Hepatocyte (in vitro differentiated cells): ENCODE data around the gene ZNF597.

Source experiments
- EZH2 ChIP-seq: fragments of 200-600 bp; sonication (generic); IDR thresholded peaks from 2 replicates; pipeline ENCODE4 v1.6.1; 2016; ENCODE audit warnings: antibody characterized with exemption, mild to moderate bottlenecking, borderline replicate concordance
- EZH2phosphoT487 ChIP-seq: fragments of 200-600 bp; sonication (generic); IDR thresholded peaks from one replicate; pipeline ENCODE4 v1.6.1; 2018; ENCODE audit warnings: antibody characterized with exemption, mild to moderate bottlenecking, low read depth, moderate library complexity; ENCODE audit not compliant: unreplicated experiment, severe bottlenecking
- TF ChIP-seq, protein P1 (sequence below): fragments of 200-600 bp; sonication (generic); IDR thresholded peaks from 2 replicates; pipeline ENCODE4 v1.5.1; 2016; ENCODE audit warnings: antibody characterized with exemption, mild to moderate bottlenecking; ENCODE audit not compliant: poor library complexity

DNA sequence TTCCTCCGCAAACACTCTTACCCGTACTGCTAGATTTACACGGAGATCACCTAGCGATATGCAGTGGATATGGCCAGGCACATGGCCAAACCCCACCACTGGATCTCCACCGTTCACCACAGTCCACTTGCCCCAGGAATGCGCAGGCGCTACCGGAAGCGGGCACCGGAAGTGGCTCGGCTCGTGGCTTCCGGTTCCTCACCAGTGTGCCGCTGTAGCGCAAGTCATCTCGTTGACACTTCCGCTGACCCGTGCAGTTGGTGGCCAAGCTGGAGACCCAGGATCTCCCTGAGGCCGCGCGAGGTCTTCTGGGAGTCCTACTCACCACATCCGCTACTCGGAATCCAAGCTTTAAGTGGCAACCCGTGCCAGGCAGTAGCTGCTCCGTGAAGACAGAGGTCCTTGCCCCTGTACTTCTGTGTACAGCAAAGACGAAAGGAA lies 11.5 kb downstream of the ZNF597 start:
- TF ChIP-seq, protein P1, sequence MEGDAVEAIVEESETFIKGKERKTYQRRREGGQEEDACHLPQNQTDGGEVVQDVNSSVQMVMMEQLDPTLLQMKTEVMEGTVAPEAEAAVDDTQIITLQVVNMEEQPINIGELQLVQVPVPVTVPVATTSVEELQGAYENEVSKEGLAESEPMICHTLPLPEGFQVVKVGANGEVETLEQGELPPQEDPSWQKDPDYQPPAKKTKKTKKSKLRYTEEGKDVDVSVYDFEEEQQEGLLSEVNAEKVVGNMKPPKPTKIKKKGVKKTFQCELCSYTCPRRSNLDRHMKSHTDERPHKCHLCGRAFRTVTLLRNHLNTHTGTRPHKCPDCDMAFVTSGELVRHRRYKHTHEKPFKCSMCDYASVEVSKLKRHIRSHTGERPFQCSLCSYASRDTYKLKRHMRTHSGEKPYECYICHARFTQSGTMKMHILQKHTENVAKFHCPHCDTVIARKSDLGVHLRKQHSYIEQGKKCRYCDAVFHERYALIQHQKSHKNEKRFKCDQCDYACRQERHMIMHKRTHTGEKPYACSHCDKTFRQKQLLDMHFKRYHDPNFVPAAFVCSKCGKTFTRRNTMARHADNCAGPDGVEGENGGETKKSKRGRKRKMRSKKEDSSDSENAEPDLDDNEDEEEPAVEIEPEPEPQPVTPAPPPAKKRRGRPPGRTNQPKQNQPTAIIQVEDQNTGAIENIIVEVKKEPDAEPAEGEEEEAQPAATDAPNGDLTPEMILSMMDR = no peak
- TF ChIP-seq EZH2 (no peak), EZH2phosphoT487 (no peak)
